Neural cell (in vitro differentiated cells): ENCODE measurements around the gene NIM1K. TPM values are rescaled to one million over a fixed set of nuclear protein-coding genes. Genes with fewer than 3 reads are reported as not detected.

ENCODE experiments used
- H2AFZ ChIP-seq: fragments of 200-600, 300-800 bp; sonication (generic), shearing (Covaris generic); 2 replicates; pipeline ENCODE4 v1.6.0; 2014; ENCODE audit warnings: low read depth, mild to moderate bottlenecking, antibody characterized with exemption, low read length, moderate library complexity
- H3F3A ChIP-seq: fragments of 200-600 bp; shearing (Covaris generic); 2 replicates; pipeline ENCODE4 v1.6.1; 2016; ENCODE audit warnings: mild to moderate bottlenecking, moderate library complexity, mixed read lengths, antibody characterized with exemption, low read length; ENCODE audit not compliant: insufficient read depth, poor library complexity, severe bottlenecking
- H3K27ac ChIP-seq: fragments of 200-600, 300-800 bp; sonication (generic), shearing (Covaris generic); 2 replicates; pipeline ENCODE4 v1.5.1; 2014; ENCODE audit warnings: mild to moderate bottlenecking, low read length, moderate library complexity
- H3K27me3 ChIP-seq: fragments of 300-800, 200-600 bp; sonication (generic), shearing (Covaris generic); 2 replicates; pipeline ENCODE4 v1.6.0; 2014; ENCODE audit warnings: mild to moderate bottlenecking, low read depth, low read length, moderate library complexity; ENCODE audit not compliant: insufficient read depth
- H3K36me3 ChIP-seq: fragments of 300-800, 200-600 bp; sonication (generic), shearing (Covaris generic); 2 replicates; pipeline ENCODE4 v1.5.1; 2014; ENCODE audit warnings: mild to moderate bottlenecking, antibody characterized with exemption, low read length, moderate library complexity; ENCODE audit not compliant: insufficient read depth
- H3K4me2 ChIP-seq: fragments of 300-800, 200-600 bp; sonication (generic), shearing (Covaris generic); 2 replicates; pipeline ENCODE4 v1.6.0; 2014; ENCODE audit warnings: mild to moderate bottlenecking, low read length
- H3K4me3 ChIP-seq: fragments of 300-800, 200-600 bp; sonication (generic), shearing (Covaris generic); 2 replicates; pipeline ENCODE4 v1.5.1; 2014; ENCODE audit warnings: mild to moderate bottlenecking, low read length, moderate library complexity
- H3K79me2 ChIP-seq: fragments of 200-600 bp; shearing (Covaris generic); replicated peaks from 2 replicates; pipeline ENCODE4 v1.6.0; 2014; ENCODE audit warnings: mild to moderate bottlenecking, low read length, moderate library complexity; ENCODE audit not compliant: insufficient read depth
- H3K9ac ChIP-seq: fragments of 300-800, 200-600 bp; sonication (generic), shearing (Covaris generic); 2 replicates; pipeline ENCODE4 v1.6.1; 2016; ENCODE audit warnings: mild to moderate bottlenecking, low read length, mixed read lengths
- H3K9me2 ChIP-seq: fragments of 200-600 bp; shearing (Covaris generic); 2 replicates; pipeline ENCODE4 v1.6.1; 2016; ENCODE audit warnings: mild to moderate bottlenecking, low read length, mixed read lengths; ENCODE audit not compliant: insufficient read depth
- H3K9me3 ChIP-seq: fragments of 200-600, 300-800 bp; sonication (generic), shearing (Covaris generic); 2 replicates; pipeline ENCODE4 v1.6.1; 2016; ENCODE audit warnings: mild to moderate bottlenecking, mixed run types, low read length, moderate library complexity, mixed read lengths
- H4K20me1 ChIP-seq: fragments of 200-600 bp; shearing (Covaris generic); 2 replicates; pipeline ENCODE4 v1.6.1; 2016; ENCODE audit warnings: mild to moderate bottlenecking, mixed run types; ENCODE audit not compliant: insufficient read depth
- CTCF ChIP-seq: fragments of 450-650 bp; IDR thresholded peaks from 2 replicates; pipeline ENCODE4 v1.5.1; 2014; ENCODE audit warnings: antibody characterized with exemption, mild to moderate bottlenecking, moderate library complexity; ENCODE audit not compliant: poor library complexity, severe bottlenecking
- EP300 ChIP-seq: fragments of 450-650 bp; conservative IDR thresholded peaks from 2 replicates; pipeline ENCODE4 v1.6.1; 2014; ENCODE audit warnings: antibody characterized with exemption, mild to moderate bottlenecking, moderate library complexity; ENCODE audit not compliant: poor library complexity, severe bottlenecking
- EZH2 ChIP-seq: fragments of 200-600, 300-800 bp; shearing (Covaris generic), sonication (generic); IDR thresholded peaks from 2 replicates; pipeline ENCODE4 v1.6.1; 2014; ENCODE audit warnings: antibody characterized with exemption, low read length, borderline replicate concordance, mild to moderate bottlenecking; ENCODE audit not compliant: insufficient read depth, poor library complexity, severe bottlenecking
- MXI1 ChIP-seq: fragments of 450-650 bp; conservative IDR thresholded peaks from 2 replicates; pipeline ENCODE4 v1.6.1; 2014; ENCODE audit warnings: antibody characterized with exemption, mild to moderate bottlenecking; ENCODE audit not compliant: poor library complexity, severe bottlenecking
- POLR2AphosphoS5 ChIP-seq: IDR thresholded peaks from 2 replicates; pipeline ENCODE4 v1.6.1; 2012
- RAD21 ChIP-seq: fragments of 450-650 bp; conservative IDR thresholded peaks from 2 replicates; pipeline ENCODE4 v1.6.1; 2014; ENCODE audit warnings: antibody characterized with exemption, mild to moderate bottlenecking, moderate library complexity
- REST ChIP-seq: IDR thresholded peaks from 2 replicates; pipeline ENCODE4 v1.6.1; 2012; ENCODE audit warnings: borderline replicate concordance
- SMC3 ChIP-seq: fragments of 450-650 bp; conservative IDR thresholded peaks from 2 replicates; pipeline ENCODE4 v1.6.1; 2014; ENCODE audit warnings: antibody characterized with exemption, mild to moderate bottlenecking, moderate library complexity; ENCODE audit not compliant: poor library complexity
- TAF1 ChIP-seq: IDR thresholded peaks from 2 replicates; pipeline ENCODE4 v1.6.1; 2012; ENCODE audit warnings: low read depth
- polyA plus RNA-seq: library from polyadenylated mRNA; depleted of rRNA; stranded (reverse); fragments of >200 nt; gene quantifications from 2 replicates; pipeline ENCODE4 v1.2.3, GENCODE V29; 2014

The NIM1K gene
- polyA plus RNA-seq, 1 donor from 2014 or later, result 4.4 TPM

GRCh38 chr5:43300112-43300511 is 108.1 kb downstream of the NIM1K start:
- H3K27ac ChIP-seq, result no peak overlapping the region
- no peaks in the 10 kb centered on the region for H3K27me3 ChIP-seq
- no peak overlapping the region for H3K9ac ChIP-seq
- H3K9me2 ChIP-seq, result no peaks in the 10 kb centered on the region
- peaks cover 97% of the 10 kb centered on the region for H3K79me2 ChIP-seq
- H3K4me3 ChIP-seq, result no peak overlapping the region
- peaks cover 36% of the 10 kb centered on the region for H4K20me1 ChIP-seq
- no peaks in the 10 kb centered on the region for H3K9me3 ChIP-seq
- no peak overlapping the region for H3K4me2 ChIP-seq
- peaks cover 6% of the 10 kb centered on the region for H3F3A ChIP-seq
- TF ChIP-seq CTCF (no peak), POLR2AphosphoS5 (no peak), SMC3 (no peak), EZH2 (no peak), MXI1 (no peak), TAF1 (no peak), RAD21 (no peak), REST (no peak), EP300 (no peak)
- H3K36me3 ChIP-seq, result peaks cover 26% of the 10 kb centered on the region
- H2AFZ ChIP-seq, result no peak overlapping the region

- H3K79me2 ChIP-seq, result peaks cover 97% of the 10 kb centered on the region
These were observed 109.6 kb downstream of the NIM1K start for GRCh38 chr5:43301653-43302091.

More at GRCh38 chr5:43301653-43302091, 109.6 kb downstream of the NIM1K start:
- Histone ChIP-seq H4K20me1 (peaks cover 39% of the 10 kb centered on the region), H3K4me2 (no peak overlapping the region), H3K27me3 (no peaks in the 10 kb centered on the region), H3K4me3 (peak overlapping the region; percentile 23), H3K9me2 (no peaks in the 10 kb centered on the region), H3K36me3 (peaks cover 26% of the 10 kb centered on the region), H3K27ac (no peak overlapping the region), H3F3A (peaks cover 6% of the 10 kb centered on the region), H3K9me3 (no peaks in the 10 kb centered on the region), H2AFZ (no peak overlapping the region), H3K9ac (no peak overlapping the region)
- TF ChIP-seq EZH2, result no peak
- TF ChIP-seq RAD21, result no peak
- TF ChIP-seq CTCF, result no peak
- no peak for TF ChIP-seq EP300
- TF ChIP-seq REST, result no peak
- no peak for TF ChIP-seq POLR2AphosphoS5
